ENCODE results near the gene NUS1.
"Not testable (repeated sequence)": the region's sequence is repeated elsewhere in the genome, so short reads cannot be mapped to it uniquely, and the experiment has no call there.

NUS1 gene

GRCh38 chr6:117666881-117667280, 8.4 kb upstream of the NUS1 start:
- no peak for DNase-seq (ENCODE audit: low spot score)
- TF ChIP-seq CTCF (IDR thresholded peaks at IDR 0.05; ENCODE audit: extremely low read depth, missing control alignments) = no peak

DNA sequence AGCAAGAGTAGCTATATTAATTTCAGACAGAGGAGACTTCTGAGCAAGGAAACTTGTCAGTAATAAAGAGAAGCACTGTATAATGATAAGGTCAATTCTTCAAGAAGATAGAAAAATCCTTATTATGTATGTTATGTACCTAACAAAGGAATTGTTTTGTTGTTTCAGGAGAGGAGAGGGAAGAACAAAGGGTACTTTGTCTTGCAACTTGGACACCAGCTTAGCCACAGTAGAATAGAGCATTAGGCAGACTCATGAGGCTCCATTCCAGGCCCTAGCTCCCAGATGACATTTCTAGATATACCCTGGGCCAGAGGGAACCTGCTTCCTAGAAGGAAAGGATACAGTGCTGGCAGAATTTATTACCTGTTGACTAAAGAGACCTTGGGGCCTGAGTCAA, 6.5 kb upstream of the NUS1 start:
- no peak for DNase-seq (ENCODE audit: low spot score)
- TF ChIP-seq CTCF (IDR thresholded peaks at IDR 0.05; ENCODE audit: extremely low read depth, missing control alignments) = no peak

DNA sequence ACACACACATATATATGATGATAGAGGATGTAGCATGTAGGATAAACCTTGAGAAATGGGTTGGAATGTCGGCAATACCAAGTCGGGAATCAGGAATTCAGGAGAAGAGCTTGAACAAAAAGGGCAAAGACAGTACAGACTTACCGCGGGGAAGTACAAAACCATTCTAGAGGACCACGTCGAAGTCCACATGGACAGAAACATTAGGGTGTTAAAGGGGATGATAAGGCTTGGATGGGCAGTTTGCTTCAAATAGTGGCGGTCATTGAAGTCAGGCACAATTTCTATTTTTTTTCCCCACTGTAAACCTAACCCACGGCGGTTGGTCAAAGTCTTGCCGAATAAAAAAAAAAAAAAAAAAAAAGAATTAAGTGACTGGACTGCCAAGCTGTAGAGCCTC, 766 bp upstream of the NUS1 start:
- no peak for TF ChIP-seq CTCF (IDR thresholded peaks at IDR 0.05; ENCODE audit: extremely low read depth, missing control alignments)
- DNase-seq (ENCODE audit: low spot score) = no peak

DNA sequence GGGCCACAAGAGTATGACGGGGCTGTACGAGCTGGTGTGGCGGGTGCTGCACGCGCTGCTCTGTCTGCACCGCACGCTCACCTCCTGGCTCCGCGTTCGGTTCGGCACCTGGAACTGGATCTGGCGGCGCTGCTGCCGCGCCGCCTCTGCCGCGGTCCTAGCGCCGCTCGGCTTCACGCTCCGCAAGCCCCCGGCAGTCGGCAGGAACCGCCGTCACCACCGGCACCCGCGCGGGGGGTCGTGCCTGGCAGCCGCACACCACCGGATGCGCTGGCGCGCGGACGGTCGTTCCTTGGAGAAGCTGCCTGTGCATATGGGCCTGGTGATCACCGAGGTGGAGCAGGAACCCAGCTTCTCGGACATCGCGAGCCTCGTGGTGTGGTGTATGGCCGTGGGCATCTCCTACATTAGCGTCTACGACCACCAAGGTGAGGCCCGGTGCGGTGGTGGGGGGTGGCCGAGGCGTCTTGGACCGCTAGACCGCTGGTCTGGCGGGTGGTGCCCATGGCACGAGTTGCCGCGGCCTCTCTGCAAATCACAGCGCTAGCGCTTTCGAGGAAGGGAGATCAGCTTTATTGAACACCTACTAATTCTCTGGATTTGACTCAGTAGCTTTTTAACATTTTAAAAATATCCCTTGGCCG, 511 bp downstream of the NUS1 start:
- DNase-seq (ENCODE audit: low spot score) = not testable (repeated sequence)

- no peak for DNase-seq (ENCODE audit: low spot score)
- TF ChIP-seq CTCF (IDR thresholded peaks at IDR 0.05; ENCODE audit: extremely low read depth, missing control alignments) = no peak
These were observed 1.4 kb downstream of the NUS1 start for GRCh38 chr6:117676577-117677218.

GRCh38 chr6:117677553-117678141, 2.4 kb downstream of the NUS1 start:
- no peak for TF ChIP-seq CTCF (IDR thresholded peaks at IDR 0.05; ENCODE audit: extremely low read depth, missing control alignments)
- no peak for DNase-seq (ENCODE audit: low spot score)

DNA sequence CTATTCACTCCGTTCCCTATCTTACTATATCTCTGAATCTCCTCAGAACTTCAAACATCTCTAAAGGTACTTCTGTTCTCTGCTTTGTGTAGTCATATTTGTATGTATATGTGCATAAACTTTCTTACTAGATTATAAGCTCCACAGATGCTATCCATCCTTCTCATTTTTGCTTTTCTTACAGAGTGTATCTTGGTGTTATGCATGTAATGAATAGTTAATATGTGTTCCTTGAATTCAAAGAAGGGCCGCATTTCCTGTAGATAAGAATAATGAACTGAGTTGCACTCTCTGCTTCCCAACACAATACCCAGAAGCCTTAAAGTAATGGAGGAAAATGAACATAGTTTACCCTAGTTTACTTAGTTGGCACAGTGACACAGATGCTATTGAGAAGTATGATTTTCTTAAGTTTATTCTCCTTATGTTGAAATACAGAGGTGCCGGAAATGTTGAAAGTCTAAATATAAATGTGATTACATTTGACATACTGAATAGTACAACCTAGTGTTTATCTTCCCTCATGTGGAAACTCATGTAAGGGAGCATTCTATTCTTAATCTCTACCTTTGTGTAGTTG, 6.0 kb downstream of the NUS1 start:
- no peak for TF ChIP-seq CTCF (IDR thresholded peaks at IDR 0.05; ENCODE audit: extremely low read depth, missing control alignments)
- DNase-seq (ENCODE audit: low spot score) = no peak

All from GM20000 (cell line).